Pancreas (tissue), 10 donors: ENCODE measurements around the gene ZG16B. TPM values are rescaled to one million over a fixed set of nuclear protein-coding genes. Genes with fewer than 3 reads are reported as not detected.

ENCODE experiments used
- ATAC-seq, 4 donors: fragments of 200-7000 bp; cut with Tn5 transposase; one replicate each; pipeline versions ENCODE4 v1.8.0 to v1.9.1; 2020; ENCODE audit warnings: mild to moderate bottlenecking in 4 of 4, moderate library complexity in 4 of 4
- DNase-seq, 6 donors: peaks; one replicate each; pipeline ENCODE4 v3.0.0-alpha.2; 2020
- FAIRE-seq: peaks from 2 replicates; lab custom pipeline; 2012; peaks lifted over from hg19 to GRCh38; lab: Jason Lieb, UNC
- H3K27ac ChIP-seq, 4 donors: fragments of 200-600 bp; sonication (generic); 1 replicate in 3 of 4; 2 replicates in 1 of 4; pipeline versions ENCODE4 v1.5.0 to v1.8.0; 2020
- H3K27me3 ChIP-seq, 4 donors: fragments of 200-600 bp; one replicate each; pipeline ENCODE4 v1.8.0; 2021
- H3K36me3 ChIP-seq, 3 donors: fragments of 200-600 bp; sonication (generic) in 1 of 3; one replicate each; pipeline versions ENCODE4 v1.5.0 to v1.8.0; 2020 to 2021
- H3K4me1 ChIP-seq, 3 donors: fragments of 200-600 bp; one replicate each; pipeline ENCODE4 v1.8.0; 2021
- H3K4me3 ChIP-seq, 4 donors: fragments of 200-600 bp; sonication (generic) in 2 of 4; one replicate each; pipeline versions ENCODE4 v1.5.0 to v1.8.0; 2020 to 2021
- H3K9me3 ChIP-seq, 4 donors: fragments of 200-600 bp; one replicate each; pipeline ENCODE4 v1.8.0; 2021
- CTCF ChIP-seq, 4 donors: fragments of 200-600 bp; sonication (generic) in 3 of 4; IDR thresholded peaks; one replicate each; pipeline versions ENCODE4 v1.5.0 to v1.8.0; 2021; ENCODE audit warnings: antibody characterized with exemption in 4 of 4
- WGBS, 2 donors: extraction: QIAGEN DNeasy Blood & Tissue Kit; methylation state at CpG; one replicate each; pipeline ENCODE4 v1.1.7; 2013; 5-methylcytosine and 5-hydroxymethylcytosine counted together
- intact Hi-C, 3 donors: fragments of 100-400 bp; cut with DNase I; formaldehyde crosslinking; loops; one replicate each; pipeline versions ENCODE4 v1.11.1 to v1.14.2; 2022
- polyA plus RNA-seq, 2 donors: library from polyadenylated mRNA; stranded (reverse); fragments of 200-250 nt; gene quantifications; one replicate each; pipeline ENCODE4 v1.2.3, GENCODE V29; 2013
- total RNA-seq, 6 donors: library from RNA; stranded (reverse); fragmentation: NEBNext Ultra II Directional in 4 of 6; extraction: Animal tissue kit (Norgen Biotek cat#: 25700) in 4 of 6; gene quantifications; one replicate each; pipeline versions ENCODE4 v1.2.1 to v1.2.4, GENCODE V29; 2021 to 2023
- donor health status: healthy with polysubstance abuse.
- donor health status: DM: no; HTN: no; CAD: no; lungs with moderate emphysema.
- donor health status: DM: no; HTN: no; CAD: no.
- donor health status: control.
- donor health status: control.
- donor health status: Bipolar disorder and iron deficiency.
- donor health status: DM: yes; HTN: yes; CAD: no.
- donor health status: DM: no; HTN: no; CAD: no.
- donor health status: DM: no; HTN: no; CAD: no.
- donor health status: DM: yes; HTN: yes; CAD: no.

The ZG16B gene
- total and polyA plus RNA-seq, 8 donors, result 0.43 to 1.7 (median 0.80) TPM

- intact Hi-C loops, result no loop called here
- WGBS, 2 donors, result 2 to 3% methylated on average over 11 to 12 of the region's 12 CpGs
- DNase-seq (peak; percentile 61 to 89 (median 77)), ATAC-seq (peak; percentile 79 to 89 (median 86)), FAIRE-seq (no peak)
- Histone ChIP-seq H3K36me3 (no peaks in the 10 kb centered on the region), H3K4me1 (peaks cover 0 to 5% (median 0%) of the 10 kb centered on the region in 3 donors), H3K27ac (no peak overlapping the region), H3K27me3 (no peaks in the 10 kb centered on the region), H3K4me3 (no peak overlapping the region), H3K9me3 (no peaks in the 10 kb centered on the region)
- TF ChIP-seq CTCF (IDR thresholded peaks at IDR 0.05), result peak; percentile 58 to 78 (median 70)
Observed at GRCh38 chr16:2838928-2839327, 8.8 kb downstream of the ZG16B start.

DNA sequence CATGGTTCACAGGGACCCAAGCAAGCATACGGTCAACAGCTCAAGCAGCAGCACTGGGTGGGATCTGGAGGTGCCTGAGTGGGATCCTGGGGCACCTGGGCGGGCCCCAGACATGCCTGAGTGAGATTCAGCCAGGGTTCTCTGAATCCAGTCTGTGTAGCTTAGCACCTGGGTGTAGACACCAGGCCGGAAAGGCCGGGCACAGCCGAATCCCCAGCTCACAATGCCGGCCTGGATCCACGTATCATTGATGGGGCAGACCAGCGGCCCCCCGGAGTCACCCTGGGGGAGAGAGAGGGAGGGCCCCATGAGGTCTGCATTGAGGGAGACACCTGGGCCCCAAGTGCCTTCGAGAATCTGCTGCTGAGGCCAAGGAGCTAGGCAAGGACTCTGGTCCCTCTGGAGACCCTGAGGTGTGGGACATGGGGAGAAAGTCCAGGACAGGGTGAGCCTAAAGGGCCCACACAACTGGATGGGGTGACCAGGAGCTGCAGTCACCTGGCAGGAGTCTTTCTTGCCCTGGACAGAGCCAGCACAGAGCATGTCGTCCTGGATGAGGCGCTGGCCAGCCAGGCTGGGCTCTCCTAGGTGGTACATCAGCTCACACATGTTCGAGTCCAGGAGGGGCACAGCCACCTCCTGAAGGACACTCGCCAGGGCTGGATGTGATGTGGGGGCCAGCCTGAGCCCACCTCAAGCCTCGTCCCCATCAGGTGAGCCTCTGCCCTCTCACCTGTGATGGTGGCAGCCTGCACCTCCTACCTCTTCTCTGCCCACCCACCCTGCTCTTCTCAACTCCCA, 9.7 kb downstream of the ZG16B start:
- no peak for DNase-seq
- Histone ChIP-seq H3K4me3 (no peak overlapping the region), H3K27ac (no peak overlapping the region), H3K4me1 (peaks cover 0 to 5% (median 0%) of the 10 kb centered on the region in 3 donors), H3K27me3 (no peaks in the 10 kb centered on the region), H3K9me3 (no peaks in the 10 kb centered on the region), H3K36me3 (no peaks in the 10 kb centered on the region)
- FAIRE-seq, result no peak
- intact Hi-C loops, result loop anchor here in 1 of 3 donors (2.0 kb wide), 1 partner anchor 29 kb away; no protein-coding TSS in a partner anchor
- WGBS, 2 donors, result 53 to 73% methylated on average over 15 of the region's 15 CpGs
- no peak for ATAC-seq
- no peak for TF ChIP-seq CTCF (IDR thresholded peaks at IDR 0.05)

DNA sequence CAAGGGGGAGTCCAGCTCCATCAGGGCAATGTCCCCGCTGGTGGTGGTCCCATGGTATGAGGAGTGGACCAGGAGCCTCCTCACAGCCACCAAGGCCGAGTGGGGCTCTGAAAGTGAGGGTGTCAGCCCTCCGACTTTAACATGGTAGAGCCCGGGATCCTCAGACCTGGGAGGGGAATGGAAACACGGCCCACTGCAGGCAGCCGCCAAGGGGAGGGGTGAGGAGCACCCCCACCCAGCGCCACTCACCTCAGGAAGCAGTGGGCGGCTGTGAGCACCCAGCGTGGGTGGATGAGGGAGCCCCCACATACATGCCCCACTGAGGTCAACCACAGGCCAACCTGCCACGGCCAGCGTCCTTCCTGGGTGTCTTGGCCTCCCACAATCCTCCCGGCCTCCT, 10.8 kb downstream of the ZG16B start:
- H3K4me3 ChIP-seq, result no peak overlapping the region
- H3K27me3 ChIP-seq, result no peaks in the 10 kb centered on the region
- FAIRE-seq, result no peak
- peak in 1 of 6 donors; percentile 44 for DNase-seq
- no peak for TF ChIP-seq CTCF (IDR thresholded peaks at IDR 0.05)
- no peak for ATAC-seq
- WGBS, 2 donors, result 60 to 81% methylated on average over 10 to 12 of the region's 12 CpGs
- H3K27ac ChIP-seq, result no peak overlapping the region
- H3K36me3 ChIP-seq, result no peaks in the 10 kb centered on the region
- no peaks in the 10 kb centered on the region for H3K9me3 ChIP-seq
- H3K4me1 ChIP-seq, result peaks cover 0 to 5% (median 0%) of the 10 kb centered on the region in 3 donors
- intact Hi-C loops, result loop anchor here in 1 of 3 donors (2.0 kb wide), 1 partner anchor 28 kb away; no protein-coding TSS in a partner anchor

- DNase-seq (no peak), ATAC-seq (no peak), FAIRE-seq (no peak)
- Histone ChIP-seq H3K27me3 (no peaks in the 10 kb centered on the region), H3K4me3 (peak overlapping the region in 2 of 4 donors; percentile 13 to 23), H3K27ac (no peak overlapping the region), H3K36me3 (no peaks in the 10 kb centered on the region), H3K9me3 (no peaks in the 10 kb centered on the region), H3K4me1 (peaks cover 0 to 5% (median 0%) of the 10 kb centered on the region in 3 donors)
- intact Hi-C loops, result loop anchor here in 1 of 3 donors (2.0 kb wide), 1 partner anchor 27 kb away; no protein-coding TSS in a partner anchor
- no peak for TF ChIP-seq CTCF (IDR thresholded peaks at IDR 0.05)
- WGBS, 2 donors, result 71 to 86% methylated on average over 16 to 18 of the region's 18 CpGs
Observed at GRCh38 chr16:2841606-2842339, 11.7 kb downstream of the ZG16B start.
